Liver (tissue), 3 donors: ENCODE data around the gene PRRG4.
"Not testable (repeated sequence)": the region's sequence is repeated elsewhere in the genome, so short reads cannot be mapped to it uniquely, and the experiment has no call there.

Source experiments
- CTCF ChIP-seq: fragments of 150-350 bp; IDR thresholded peaks from 2 replicates; pipeline ENCODE4 v1.5.1; 2017; ENCODE audit warnings: improper control_type of control experiment, low read depth, low read length; ENCODE audit not compliant: missing input control
- EGR1 ChIP-seq, 2 donors: IDR thresholded peaks; 2 replicates each; pipeline ENCODE4 v1.6.1; 2016 to 2018; ENCODE audit warnings: antibody characterized with exemption in 2 of 2, low read depth in 2 of 2
- FOXA1 ChIP-seq: IDR thresholded peaks from 2 replicates; pipeline ENCODE4 v1.6.1; 2016; ENCODE audit warnings: antibody characterized with exemption
- GABPA ChIP-seq, 2 donors: IDR thresholded peaks in 1 of 2; conservative IDR thresholded peaks in 1 of 2; 2 replicates each; pipeline ENCODE4 v1.6.1; 2016; ENCODE audit warnings: antibody characterized with exemption in 2 of 2, mild to moderate bottlenecking in 1 of 2, moderate library complexity in 1 of 2
- HNF4A ChIP-seq, 2 donors: conservative IDR thresholded peaks; 2 replicates each; pipeline ENCODE4 v1.6.1; 2016; ENCODE audit warnings: antibody characterized with exemption in 2 of 2, mild to moderate bottlenecking in 2 of 2
- JUND ChIP-seq, 2 donors: IDR thresholded peaks; 2 replicates each; pipeline ENCODE4 v1.6.1; 2016; ENCODE audit warnings: antibody characterized with exemption in 2 of 2
- MAX ChIP-seq: IDR thresholded peaks from 2 replicates; pipeline ENCODE4 v1.6.1; 2016; ENCODE audit warnings: antibody characterized with exemption
- RAD21 ChIP-seq, 2 donors: IDR thresholded peaks; 2 replicates each; pipeline ENCODE4 v1.6.1; 2016; ENCODE audit warnings: antibody characterized with exemption in 2 of 2, mild to moderate bottlenecking in 2 of 2
- REST ChIP-seq: IDR thresholded peaks from 2 replicates; pipeline ENCODE4 v1.6.1; 2016; ENCODE audit warnings: antibody characterized with exemption, mild to moderate bottlenecking
- SP1 ChIP-seq: IDR thresholded peaks from 2 replicates; pipeline ENCODE4 v1.6.1; 2018; ENCODE audit warnings: antibody characterized with exemption, mild to moderate bottlenecking
- TAF1 ChIP-seq: conservative IDR thresholded peaks from 2 replicates; pipeline ENCODE4 v1.6.1; 2016; ENCODE audit warnings: antibody characterized with exemption, mild to moderate bottlenecking
- ZBTB33 ChIP-seq: IDR thresholded peaks from 2 replicates; pipeline ENCODE4 v1.6.1; 2016; ENCODE audit warnings: antibody characterized with exemption
- donor health status: healthy.
- donor health status: healthy.

GRCh38 chr11:32780839-32781238 is 48.9 kb upstream of the PRRG4 start:
- not testable (repeated sequence) for TF ChIP-seq CTCF; EGR1 (IDR thresholded peaks at IDR 0.05; ENCODE audit: low read depth in 2 of 2); RAD21 (IDR thresholded peaks at IDR 0.05); HNF4A (conservative IDR thresholded peaks at IDR 0.05); ZBTB33; GABPA (IDR thresholded peaks at IDR 0.05 in 1 of 2, conservative IDR thresholded peaks at IDR 0.05 in 1 of 2); MAX; JUND (IDR thresholded peaks at IDR 0.05); TAF1; SP1; FOXA1; REST
